Adipose tissue (tissue), 3 donors: Measurements from ENCODE around the gene PLK1. TPM values are rescaled to one million over a fixed set of nuclear protein-coding genes. Genes with fewer than 3 reads are reported as not detected.
"Not testable (repeated sequence)": the region's sequence is repeated elsewhere in the genome, so short reads cannot be mapped to it uniquely, and the experiment has no call there.

Experiments used
- H3K27ac ChIP-seq: one replicate; pipeline ENCODE4 v1.5.1; 2013; ENCODE audit warnings: low read depth, low read length
- WGBS, 3 donors: extraction: QIAGEN DNeasy Blood & Tissue Kit; methylation state at CpG; one replicate each; pipeline ENCODE4 v1.1.7; 2013; 5-methylcytosine and 5-hydroxymethylcytosine counted together
- polyA plus RNA-seq, 3 donors: library from polyadenylated mRNA; stranded (reverse); fragments of 200-250 nt; gene quantifications; one replicate each; pipeline ENCODE4 v1.2.3, GENCODE V29; 2013
- donor health status: healthy with polysubstance abuse.
- donor health status: Bipolar disorder and iron deficiency.
- donor health status: healthy.

PLK1 gene
- polyA plus RNA-seq, 3 donors = 0.76 to 3.3 (median 1.2) TPM

GRCh38 chr16:23737423-23738028, 58.8 kb downstream of the PLK1 start:
- H3K27ac ChIP-seq = not testable (repeated sequence)
- WGBS, 3 donors = 79 to 88% (median 84%) methylated on average over 1 of the region's 1 CpG

GRCh38 chr16:23739516-23739915, 60.8 kb downstream of the PLK1 start:
- no peak overlapping the region for H3K27ac ChIP-seq
- WGBS, 3 donors = 50 to 85% (median 71%) methylated on average over 1 of the region's 1 CpG

Other genes with a start within 250 kb of the PLK1 start
- gene COG7, start 225.7 kb upstream of the PLK1 start, polyA plus RNA-seq = 10 to 100 TPM in 2 of 3 donors, 1 to 10 TPM in 1; 7.3 to 12.4 (median 12.3) TPM
- 10 to 100 TPM; 17.6 to 33.4 (median 22.8) TPM for gene GGA2, start 168.4 kb upstream of the PLK1 start, polyA plus RNA-seq
- gene EARS2, start 121.5 kb upstream of the PLK1 start, polyA plus RNA-seq = 10 to 100 TPM in 1 of 3 donors, 1 to 10 TPM in 2; 7.0 to 11.6 (median 9.0) TPM
- 10 to 100 TPM in 2 of 3 donors, 1 to 10 TPM in 1; 8.4 to 20.0 (median 14.3) TPM for gene UBFD1, start 121.2 kb upstream of the PLK1 start, polyA plus RNA-seq
- gene NDUFAB1, start 82.6 kb upstream of the PLK1 start, polyA plus RNA-seq = 100 to 1,000 TPM in 2 of 3 donors, 10 to 100 TPM in 1; 81.0 to 174 (median 116) TPM
- 1 to 10 TPM; 2.6 to 6.9 (median 5.4) TPM for gene PALB2, start 37.6 kb upstream of the PLK1 start, polyA plus RNA-seq
- 10 to 100 TPM in 1 of 3 donors, 1 to 10 TPM in 2; 9.2 to 19.8 (median 9.6) TPM for gene DCTN5, start 37.4 kb upstream of the PLK1 start, polyA plus RNA-seq
- gene ERN2, start 34.3 kb downstream of the PLK1 start, polyA plus RNA-seq = 1 to 10 TPM in 1 of 3 donors, under 1 TPM in 2; 0.24 to 8.0 (median 0.34) TPM
- gene CHP2, start 76.1 kb downstream of the PLK1 start, polyA plus RNA-seq = under 1 TPM in 2 of 3 donors, not detected in 1; 0.05 to 0.09 TPM
- 1 to 10 TPM in 2 of 3 donors, under 1 TPM in 1; 0.67 to 4.5 (median 3.1) TPM for gene PRKCB, start 157.1 kb downstream of the PLK1 start, polyA plus RNA-seq